Measurements from ENCODE around the gene BTN3A1. TPM values are rescaled to one million over a fixed set of nuclear protein-coding genes. Genes with fewer than 3 reads are reported as not detected.
"Not testable (repeated sequence)": the region's sequence is repeated elsewhere in the genome, so short reads cannot be mapped to it uniquely, and the experiment has no call there.

The BTN3A1 gene
- polyA plus RNA-seq, 12 donors: 15.9 to 41.2 (median 23.8) TPM; not detected in 1

DNA sequence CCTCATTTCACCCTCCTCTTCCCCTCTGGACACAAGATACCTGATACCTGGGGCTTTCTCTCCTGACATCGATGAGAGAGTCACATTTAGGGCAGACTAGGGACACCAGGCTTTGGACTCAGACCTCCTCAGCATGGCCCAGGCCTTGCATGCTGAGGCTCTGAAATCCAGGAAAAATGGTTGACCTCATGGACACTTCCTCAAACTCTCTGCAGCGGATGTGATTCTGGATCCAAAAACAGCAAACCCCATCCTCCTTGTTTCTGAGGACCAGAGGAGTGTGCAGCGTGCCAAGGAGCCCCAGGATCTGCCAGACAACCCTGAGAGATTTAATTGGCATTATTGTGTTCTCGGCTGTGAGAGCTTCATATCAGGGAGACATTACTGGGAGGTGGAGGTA lies 10.9 kb downstream of the BTN3A1 start:
- DNase-seq: no peak

DNA sequence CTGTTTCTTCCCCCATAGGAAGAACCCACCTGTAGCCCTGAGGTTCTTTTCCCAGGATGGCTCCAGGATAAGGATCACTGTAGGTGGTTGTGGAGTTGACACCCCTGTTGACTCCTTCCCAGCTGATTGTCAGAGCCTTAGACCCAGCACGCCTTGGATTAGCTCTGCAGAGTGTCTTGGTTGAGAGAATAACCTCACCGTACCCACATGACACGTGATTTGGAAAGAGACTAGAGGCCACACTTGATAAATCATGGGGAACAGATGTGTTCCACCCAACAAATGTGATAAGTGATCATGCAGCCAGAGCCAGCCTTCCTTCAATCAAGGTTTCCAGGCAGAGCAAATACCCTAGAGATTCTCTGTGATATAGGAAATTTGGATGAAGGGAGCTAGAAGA lies 12.2 kb downstream of the BTN3A1 start:
- no peak for DNase-seq

DNA sequence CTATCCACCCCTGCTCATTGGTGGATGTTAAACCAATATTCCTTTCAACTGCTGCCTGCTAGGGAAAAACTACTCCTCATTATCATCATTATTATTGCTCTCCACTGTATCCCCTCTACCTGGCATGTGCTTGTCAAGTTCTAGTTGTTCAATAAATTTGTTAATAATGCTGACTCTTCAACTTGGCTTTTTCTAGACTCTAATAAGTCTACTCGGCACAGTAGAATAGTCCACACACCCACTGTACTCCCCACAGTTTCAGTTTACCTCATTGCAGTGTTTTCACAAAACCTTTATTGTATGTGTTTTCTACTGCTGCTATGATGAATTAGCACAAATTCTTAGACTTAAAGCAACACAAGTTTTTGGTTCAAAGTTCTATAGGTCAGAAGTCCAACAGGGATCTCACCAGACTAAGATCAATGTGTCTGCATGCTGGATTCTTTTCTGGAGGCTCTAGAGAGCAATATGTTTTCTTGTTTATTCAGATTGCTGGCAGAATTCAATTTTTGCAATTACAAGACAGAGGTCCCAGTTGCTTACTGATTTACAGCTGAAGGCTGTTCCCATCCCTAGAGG lies 13.1 kb downstream of the BTN3A1 start:
- DNase-seq: no peak

DNA sequence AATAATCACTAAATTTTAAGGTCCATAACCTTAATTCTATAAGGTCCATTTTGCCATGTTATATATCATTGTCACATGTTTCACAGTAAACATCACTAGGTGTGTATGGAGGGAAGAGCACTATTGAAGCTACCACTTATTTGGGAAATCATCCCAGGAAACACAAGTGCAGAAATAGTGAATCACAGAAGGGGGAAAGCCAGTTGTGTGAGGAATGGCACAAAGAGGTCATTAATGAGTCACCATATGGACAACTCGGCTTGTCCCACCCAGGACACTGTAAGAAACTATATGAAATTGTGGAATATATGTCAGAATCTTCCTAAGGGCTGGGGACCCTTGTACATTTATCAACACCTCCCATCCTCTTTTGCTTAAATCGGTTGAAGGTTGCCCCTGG lies 13.7 kb downstream of the BTN3A1 start:
- no peak for DNase-seq

DNA sequence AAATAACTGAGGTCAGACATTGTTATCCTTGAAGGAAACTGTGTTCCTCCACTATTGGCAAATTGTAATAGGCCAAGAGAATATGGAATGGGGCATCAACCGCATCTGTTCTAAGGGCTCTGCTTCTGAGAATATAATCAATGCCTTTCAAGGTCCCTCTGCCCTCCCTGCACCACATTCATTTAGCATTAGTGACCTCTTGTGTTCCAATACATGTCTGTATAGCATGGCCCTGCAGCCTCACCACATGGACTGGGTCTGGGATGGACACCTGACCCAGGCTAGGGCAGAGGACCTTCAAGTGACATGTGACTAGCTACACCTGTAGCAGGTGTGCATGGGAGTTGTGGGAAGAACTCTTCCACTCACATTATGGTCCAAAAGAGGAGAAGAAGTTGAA lies 14.2 kb downstream of the BTN3A1 start:
- no peak for DNase-seq

DNA sequence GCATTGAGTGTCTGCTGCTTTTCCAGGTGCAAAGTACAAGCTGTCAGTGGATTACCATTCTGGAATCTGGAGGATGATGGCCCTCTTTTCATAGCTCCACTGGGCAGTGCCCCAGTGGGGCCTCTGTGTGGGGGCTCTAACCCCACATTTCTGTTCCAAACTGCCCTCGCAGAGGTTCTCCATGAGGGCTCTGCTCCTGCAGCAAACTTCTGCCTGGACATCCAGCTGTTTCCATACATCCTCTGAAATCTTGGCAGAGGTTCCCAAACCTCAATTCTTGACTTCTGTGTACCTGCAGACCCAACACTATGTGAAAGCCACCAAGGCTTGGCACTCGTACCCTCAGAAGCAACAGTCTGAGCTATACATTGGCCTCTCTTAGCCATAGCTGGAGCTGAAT lies 16.0 kb downstream of the BTN3A1 start:
- not testable (repeated sequence) for DNase-seq

DNA sequence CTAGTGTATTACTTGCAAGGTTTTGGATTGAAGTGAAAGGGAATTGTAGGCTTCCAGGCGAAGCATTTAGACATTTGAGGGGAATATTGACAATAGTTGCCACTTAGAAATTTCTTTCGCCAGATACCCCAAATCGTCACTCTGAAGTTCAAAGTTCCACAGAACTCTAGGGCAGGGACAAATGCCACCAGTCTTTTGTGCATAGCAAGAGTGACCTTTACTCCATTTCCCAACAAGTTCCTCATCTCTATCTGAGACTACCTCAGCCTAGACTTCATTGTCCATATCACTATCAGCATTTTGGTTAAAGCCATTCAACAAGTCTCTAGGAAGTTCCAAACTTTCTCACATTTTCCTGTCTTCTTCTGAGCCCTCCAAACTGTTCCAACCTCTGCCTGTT lies 16.7 kb downstream of the BTN3A1 start:
- not testable (repeated sequence) for DNase-seq

DNA sequence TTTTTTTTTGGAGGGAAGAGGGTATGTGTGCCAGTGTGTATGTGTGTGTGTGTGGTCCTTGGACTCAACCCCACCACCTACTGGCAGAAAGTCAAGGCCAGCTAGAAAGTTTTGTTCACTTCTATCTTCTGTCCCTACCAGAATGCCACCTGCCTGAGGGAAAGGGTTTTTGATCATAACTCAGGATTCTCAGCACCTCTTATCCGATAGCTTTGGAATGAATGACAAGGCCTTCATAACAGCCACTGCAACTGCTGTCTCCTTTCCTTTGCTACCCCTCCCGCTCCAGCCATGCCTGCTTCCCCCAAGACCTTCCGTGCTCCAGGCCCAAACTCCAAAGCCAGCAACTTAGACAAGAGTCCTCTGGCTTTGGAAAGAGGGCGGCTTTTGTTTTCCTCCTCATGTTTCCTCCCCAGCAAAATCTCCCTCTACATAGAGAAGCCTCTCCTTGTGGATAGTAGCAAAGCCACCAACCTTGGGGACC lies 18.7 kb downstream of the BTN3A1 start:
- peak; percentile 36 for DNase-seq

DNA sequence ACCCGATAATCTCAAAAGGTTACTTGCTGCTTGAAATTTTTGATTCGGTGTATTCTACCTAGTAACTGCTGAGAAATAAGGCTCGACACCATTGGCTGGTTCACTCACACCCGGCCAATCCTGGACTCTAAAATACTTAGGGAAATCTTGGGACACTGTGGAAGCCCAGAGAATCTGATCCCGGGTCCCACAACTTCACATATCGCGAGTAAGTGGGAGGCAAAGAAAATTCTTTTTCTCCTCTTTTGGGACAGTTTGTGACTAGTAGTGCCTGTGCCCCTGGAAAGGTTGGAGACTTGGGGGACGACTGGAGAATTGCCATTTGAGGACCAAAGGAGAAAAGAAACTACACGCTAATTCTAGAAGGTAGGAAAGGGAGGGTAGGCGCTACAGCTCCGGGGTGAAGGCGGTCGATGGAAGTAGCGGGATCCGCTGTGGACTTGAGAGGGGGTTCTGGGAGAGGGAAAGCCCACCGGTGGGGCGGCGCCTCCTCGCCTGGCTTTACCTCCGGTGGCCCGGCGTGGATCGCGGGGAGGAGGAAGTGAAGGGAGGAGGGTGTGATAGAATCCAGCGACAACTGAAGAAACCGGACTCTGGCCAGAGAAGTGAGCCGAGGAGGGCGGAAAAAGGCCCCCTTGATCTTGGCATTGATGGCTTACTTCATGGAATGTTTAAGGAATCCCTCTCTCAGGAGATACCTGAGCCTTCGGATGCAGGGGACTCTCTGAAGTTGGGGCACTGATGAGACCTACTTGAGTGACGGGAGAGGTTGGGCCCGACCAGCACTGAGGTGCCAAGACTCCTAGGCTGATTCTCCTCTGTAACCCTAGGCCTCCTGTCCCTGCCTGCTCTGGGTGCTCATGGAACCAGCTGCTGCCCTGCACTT lies 19.4 kb downstream of the BTN3A1 start:
- DNase-seq: peak; percentile 92

DNA sequence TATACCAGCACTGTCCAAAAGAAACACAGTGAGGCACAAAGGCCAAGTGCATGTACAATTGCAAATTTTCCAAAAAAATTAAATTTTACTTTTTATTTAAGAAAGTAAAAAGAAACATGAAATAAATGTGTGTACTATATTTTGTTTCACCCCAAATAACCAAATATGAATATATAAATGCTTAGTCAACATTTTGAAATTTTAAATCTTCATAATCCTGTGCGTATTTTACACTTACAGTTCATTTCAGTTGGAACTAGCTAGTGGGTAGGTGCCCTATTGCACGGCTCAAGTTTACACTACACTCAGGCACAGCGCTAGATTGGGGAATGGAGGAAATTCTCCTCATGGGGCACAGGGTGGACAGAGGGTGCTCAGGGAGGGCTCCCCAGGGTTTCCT lies 20.3 kb downstream of the BTN3A1 start:
- DNase-seq: no peak

DNA sequence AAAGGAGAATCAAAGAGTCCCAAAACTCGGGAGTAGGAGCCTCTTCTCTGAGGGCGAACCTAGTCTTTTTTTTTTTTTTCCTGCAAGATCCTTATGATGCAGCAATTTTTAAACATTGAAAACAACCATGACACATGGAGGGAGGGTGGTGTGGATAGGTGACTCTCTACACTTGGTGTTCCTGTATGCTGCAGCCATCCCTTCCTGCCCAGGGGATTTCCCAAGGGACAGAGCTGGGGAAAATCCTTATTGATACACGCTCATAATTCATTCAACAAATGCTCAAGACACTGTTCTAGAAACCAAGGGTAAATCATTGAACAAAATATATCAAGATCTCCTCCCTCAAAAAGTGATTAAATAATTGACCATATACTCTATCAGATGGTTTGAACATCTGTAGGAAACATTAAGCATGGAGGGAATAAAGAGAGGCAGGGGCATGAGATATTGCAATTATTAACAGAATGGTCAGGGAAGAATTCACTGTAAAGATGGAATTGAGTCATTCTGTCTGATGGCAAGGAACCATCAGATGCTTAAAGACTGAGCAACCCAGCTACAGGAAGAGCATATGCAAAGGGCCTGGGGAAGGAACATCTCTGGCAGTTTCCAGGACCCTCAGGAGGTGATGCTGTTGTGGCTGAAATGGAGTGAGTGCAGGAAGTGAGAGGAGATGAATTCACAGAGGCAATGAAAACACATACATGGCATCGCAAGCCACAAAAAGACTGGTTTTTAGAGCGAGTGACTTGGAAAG lies 24.8 kb downstream of the BTN3A1 start:
- no peak for DNase-seq

DNA sequence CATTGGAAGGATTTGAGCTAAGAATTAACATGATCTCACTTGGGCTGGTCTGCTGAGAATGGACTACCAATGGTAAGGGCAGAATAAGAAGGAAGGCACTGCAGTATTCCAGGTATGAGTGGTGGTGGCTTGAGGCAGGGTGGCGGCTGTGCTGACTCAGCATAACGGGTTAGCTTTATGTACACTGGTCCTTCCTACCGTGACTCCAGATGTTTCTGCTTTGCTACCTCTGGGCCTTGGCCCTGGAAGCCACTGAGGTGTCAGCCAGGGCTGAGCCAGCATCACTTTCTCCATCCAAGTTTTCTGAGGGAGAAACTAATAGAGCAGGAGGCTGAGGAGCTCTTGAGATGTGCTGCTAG lies 25.4 kb downstream of the BTN3A1 start:
- DNase-seq: no peak

DNA sequence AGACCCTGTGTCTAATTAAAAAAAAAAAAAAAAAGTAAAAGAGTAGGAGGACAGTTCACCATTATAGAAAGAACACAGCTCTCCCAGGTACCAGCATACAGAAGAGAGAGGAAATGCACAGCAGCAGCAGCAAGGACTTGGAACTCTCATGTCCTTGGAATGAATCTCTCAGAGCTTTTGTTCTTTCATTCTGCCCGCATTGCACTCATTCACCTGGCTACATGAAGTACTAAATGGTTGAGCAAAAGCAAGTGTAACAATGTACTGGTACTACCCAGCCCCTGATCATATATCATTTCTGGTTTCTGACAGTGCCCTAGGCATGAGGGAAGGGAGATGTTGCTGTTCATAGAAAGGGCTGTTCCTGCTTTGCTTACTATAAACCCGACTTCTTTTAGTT lies 26.1 kb downstream of the BTN3A1 start:
- no peak for DNase-seq

DNA sequence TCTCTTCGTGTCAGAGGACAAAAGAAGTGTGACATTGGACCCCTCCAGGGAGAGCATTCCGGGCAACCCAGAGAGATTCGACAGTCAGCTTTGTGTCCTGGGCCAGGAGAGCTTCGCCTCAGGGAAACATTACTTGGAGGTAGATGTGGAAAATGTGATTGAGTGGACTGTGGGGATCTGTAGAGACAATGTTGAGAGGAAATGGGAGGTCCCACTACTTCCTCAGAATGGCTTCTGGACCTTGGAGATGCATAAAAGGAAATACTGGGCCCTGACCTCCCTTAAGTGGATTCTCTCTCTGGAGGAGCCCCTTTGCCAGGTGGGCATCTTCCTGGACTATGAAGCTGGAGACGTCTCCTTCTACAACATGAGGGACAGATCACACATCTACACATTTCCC lies 28.7 kb downstream of the BTN3A1 start:
- DNase-seq: no peak

DNA sequence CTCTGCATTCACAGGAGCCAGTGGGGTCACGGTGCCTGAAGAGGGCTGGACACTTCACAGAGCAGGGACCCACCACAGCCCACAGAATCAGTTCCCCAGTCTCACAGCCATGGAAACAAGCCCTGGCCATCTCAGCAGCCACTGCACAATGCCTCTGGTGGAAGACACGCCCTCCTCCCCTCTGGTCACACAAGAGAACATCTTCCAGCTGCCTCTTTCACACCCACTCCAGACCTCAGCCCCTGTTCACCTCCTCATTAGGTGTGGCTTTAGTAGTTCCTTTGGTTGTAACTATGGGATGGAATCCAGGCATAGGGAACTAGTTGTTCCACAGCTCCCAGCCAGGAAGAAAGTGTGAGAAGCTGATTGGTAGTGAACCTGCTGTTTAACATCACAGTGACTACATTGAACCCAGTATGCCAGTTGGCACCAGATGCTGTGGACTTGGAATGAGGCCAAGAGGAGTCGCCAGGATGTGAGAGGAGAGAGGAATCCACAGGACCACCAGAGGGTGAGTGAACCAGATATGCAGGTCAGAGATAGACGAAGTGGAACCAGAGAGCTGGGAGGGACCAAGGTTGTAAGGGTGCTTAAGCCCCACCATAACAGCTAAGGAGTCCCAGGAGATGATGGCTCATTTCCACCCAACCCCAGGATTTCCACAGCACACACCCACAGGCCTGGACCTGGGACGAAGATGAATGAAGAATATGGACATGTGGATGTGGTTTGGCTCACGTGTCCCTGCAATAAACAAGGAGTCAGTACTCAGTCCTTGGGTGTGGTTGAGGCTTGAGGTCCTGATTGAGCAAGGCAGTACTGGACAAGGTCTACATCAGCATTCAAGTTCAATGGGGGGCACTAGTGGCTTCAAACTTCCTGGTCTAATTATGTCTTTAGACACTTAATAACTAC lies 29.4 kb downstream of the BTN3A1 start:
- DNase-seq: no peak

DNA sequence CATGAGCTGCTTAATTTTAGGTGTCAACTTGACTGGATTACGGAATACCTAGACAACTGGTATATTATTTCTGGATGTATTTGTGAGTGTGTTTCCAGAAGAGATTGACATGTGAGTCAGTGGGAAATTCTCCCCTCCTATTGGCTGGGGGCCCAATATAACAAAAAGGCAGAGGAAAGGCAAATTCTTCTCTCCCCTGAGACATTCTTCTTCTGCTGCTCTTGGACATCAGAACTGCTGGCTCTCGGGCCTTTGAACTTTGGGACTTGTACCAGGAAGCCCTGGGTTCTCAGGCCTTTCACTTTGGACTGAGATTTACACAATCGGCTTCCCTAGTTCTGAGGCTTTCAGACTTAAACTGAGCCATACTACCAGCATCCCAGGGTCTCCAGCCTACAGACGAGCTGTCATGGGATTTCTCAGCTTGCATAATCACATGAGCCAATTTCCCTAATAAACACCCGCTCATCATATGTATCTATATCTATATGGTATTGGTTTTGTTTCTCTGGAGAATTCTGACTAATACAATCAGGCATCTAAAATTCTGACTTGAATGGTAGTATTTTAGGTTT lies 30.6 kb downstream of the BTN3A1 start:
- DNase-seq: no peak

DNA sequence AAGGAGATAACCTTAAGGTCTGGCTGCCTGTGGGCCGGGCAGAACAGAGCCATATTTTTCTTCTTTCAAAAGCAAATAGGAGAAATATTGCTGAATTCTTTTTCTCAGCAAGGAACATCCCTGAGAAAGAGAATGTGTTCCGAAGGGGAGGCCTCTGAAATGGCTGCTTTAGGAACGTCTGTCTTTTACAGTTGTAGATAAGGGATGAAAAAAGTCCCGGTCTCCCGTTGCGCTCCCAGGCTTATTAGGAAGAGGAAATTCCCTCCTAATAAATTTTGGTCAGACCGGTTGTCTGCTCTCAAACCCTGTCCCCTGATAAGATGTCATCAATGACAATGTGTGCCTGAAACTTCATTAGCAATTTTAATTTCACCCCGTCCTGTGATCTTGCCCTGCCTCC lies 31.6 kb downstream of the BTN3A1 start:
- not testable (repeated sequence) for DNase-seq

DNA sequence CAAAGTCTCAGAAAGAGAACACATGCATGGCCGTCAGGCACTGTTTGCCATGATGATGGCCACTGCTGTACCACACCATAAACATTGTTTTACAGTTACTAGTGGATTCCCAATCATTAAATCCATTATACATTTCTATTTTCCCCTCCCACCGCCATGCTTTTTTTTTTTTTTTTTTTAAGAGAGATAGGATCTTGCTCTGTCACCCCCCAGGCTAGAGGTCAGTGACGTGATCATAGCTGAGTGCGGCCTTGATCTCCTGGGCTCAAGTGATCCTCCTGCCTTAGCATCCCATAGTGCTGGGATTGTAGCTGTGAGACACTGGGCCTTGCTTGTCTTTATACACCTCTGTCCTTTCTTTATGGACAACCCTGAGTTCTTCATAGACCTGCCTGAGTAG lies 33.9 kb downstream of the BTN3A1 start:
- no peak for DNase-seq

DNA sequence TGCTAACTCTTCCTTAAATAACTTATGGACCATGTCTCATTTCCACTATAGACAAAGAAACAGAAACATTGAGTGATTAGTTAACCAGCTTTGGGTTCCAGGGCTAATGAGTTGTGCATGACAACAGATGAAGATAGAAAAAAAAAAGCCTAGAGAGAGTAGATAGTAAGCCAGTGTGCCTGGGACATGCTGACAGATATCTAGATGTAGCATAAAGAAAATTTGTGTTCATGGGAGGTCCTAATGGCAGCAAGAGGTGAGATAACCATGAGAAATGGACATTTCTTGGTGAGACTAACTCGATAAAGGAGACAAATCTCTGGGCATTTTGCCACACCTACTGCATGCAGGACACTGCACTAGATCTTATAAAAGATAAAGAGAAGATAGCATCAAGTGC lies 35.5 kb downstream of the BTN3A1 start:
- no peak for DNase-seq

DNA sequence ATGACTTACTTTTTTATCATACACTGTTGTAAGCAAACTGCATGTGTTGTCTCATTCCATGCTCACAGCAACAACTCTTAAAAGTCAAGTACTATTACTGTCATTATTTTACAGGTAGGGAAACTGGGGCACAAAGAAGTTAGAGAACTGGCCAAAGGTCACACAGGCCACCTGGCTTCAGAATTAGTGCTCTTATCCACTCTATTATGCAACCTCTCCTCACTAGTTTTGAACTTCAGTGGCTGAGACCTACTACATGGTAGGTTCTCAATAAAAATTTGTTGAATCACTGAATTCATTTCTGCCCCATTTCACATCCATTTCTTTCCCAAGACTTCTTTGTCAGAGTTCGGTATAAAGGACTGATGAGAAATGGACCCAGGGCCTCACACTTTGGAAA lies 35.9 kb downstream of the BTN3A1 start:
- no peak for DNase-seq

Measured in muscle of arm (tissue), 12 donors.